Type B pancreatic cell (in vitro differentiated cells): ENCODE data around the gene GNAI1. TPM values are rescaled to one million over a fixed set of nuclear protein-coding genes. Genes with fewer than 3 reads are reported as not detected.

Experiments
- DNase-seq: peaks from one replicate; pipeline ENCODE4 v3.0.0; 2021; ENCODE audit warnings: mixed read lengths; ENCODE audit not compliant: unreplicated experiment; ENCODE audit errors: extremely low spot score
- H3K27ac Mint-ChIP-seq: 2 replicates; pipeline ENCODE4 v1.8.0; 2021; ENCODE audit warnings: mild to moderate bottlenecking, mixed read lengths
- H3K27me3 Mint-ChIP-seq: 2 replicates; pipeline ENCODE4 v1.8.0; 2021; ENCODE audit warnings: mixed read lengths
- H3K36me3 Mint-ChIP-seq: 2 replicates; pipeline ENCODE4 v1.8.0; 2021; ENCODE audit warnings: mixed read lengths
- H3K4me1 Mint-ChIP-seq: one replicate; pipeline ENCODE4 v1.8.0; 2021; ENCODE audit warnings: mixed read lengths; ENCODE audit not compliant: unreplicated experiment
- H3K4me3 Mint-ChIP-seq: 2 replicates; pipeline ENCODE4 v1.8.0; 2021; ENCODE audit warnings: mild to moderate bottlenecking, mixed read lengths
- H3K9me3 Mint-ChIP-seq: 2 replicates; pipeline ENCODE4 v1.8.0; 2021; ENCODE audit warnings: mixed read lengths
- CTCF ChIP-seq: fragments of 200-600 bp; sonication (generic); conservative IDR thresholded peaks from 2 replicates; pipeline ENCODE4 v1.5.0; 2021; ENCODE audit warnings: antibody characterized with exemption, mild to moderate bottlenecking
- total RNA-seq: library from RNA; stranded (reverse); gene quantifications from 2 replicates; pipeline ENCODE4 v1.2.1, GENCODE V29; 2021; ENCODE audit warnings: low replicate concordance

The GNAI1 gene
- total RNA-seq, 1 donor from 2014 or later: 39.2 TPM

GRCh38 chr7:80124526-80125264 is 9.9 kb upstream of the GNAI1 start:
- H3K4me3 Mint-ChIP-seq: no peak overlapping the region
- peaks cover 9% of the 10 kb centered on the region for H3K4me1 Mint-ChIP-seq
- no peak for TF ChIP-seq CTCF
- peaks cover 10% of the 10 kb centered on the region for H3K27me3 Mint-ChIP-seq
- no peaks in the 10 kb centered on the region for H3K36me3 Mint-ChIP-seq
- H3K9me3 Mint-ChIP-seq: no peaks in the 10 kb centered on the region
- H3K27ac Mint-ChIP-seq: no peak overlapping the region
- no peak for DNase-seq

DNA sequence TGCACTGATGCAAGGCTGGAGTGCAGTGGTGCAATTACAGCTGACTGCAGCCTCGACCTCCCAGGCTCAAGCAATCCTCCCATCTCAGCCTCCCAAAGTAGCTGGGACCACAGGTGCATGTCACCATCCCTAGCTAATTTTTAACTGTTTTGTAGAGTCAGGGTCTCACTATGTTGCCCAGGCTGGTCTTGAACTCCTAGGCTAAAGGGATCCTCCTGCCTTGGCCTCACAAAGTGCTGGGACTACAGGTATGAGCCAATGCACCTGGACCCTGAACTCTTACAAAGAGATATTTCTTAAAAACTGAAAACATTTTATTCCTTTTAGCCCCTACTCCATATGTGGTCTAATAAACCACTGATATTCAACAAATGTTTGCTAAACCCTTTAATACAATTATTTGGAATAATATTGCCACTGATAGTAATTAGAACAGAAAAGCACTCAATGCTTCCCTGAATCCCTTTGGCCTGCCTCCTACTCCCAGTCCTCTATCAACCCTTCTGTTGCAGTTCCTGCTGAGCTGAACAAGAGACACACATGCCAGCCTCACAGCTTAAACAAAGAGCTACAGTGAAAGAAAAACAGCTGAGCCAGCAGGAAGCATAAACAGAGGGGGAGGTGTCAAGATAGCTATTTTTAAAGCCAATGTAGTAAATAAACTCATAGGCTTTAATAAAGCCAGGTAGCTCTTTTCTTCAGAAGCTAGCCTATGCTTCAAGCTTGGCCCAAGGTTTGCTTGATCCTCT is 7.0 kb upstream of the GNAI1 start:
- peak overlapping the region; percentile 61 for H3K27ac Mint-ChIP-seq

DNA sequence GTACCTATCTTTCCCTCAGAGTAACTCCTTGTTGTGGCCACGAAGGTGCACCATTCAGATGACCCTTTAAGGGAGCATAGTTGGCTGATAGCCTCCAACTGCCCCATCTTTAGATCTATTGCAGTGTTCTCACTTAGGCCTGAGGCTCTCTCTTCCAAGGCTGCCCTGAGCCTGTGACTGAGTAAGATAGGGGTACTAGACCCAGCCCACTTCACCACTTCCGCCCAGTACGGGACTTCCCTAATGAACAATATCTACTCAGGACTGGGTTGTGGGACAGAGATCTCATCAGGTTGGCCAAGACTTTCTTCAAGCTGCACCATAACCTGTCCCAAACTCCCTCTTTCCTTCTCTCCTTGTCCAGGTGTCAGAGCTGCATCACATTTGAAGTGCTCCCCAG is 5.7 kb upstream of the GNAI1 start:
- Mint-ChIP-seq H3K4me3 (no peak overlapping the region), H3K9me3 (no peaks in the 10 kb centered on the region), H3K27me3 (peaks cover 7% of the 10 kb centered on the region), H3K27ac (no peak overlapping the region), H3K4me1 (peaks cover 12% of the 10 kb centered on the region), H3K36me3 (no peaks in the 10 kb centered on the region)
- TF ChIP-seq CTCF: no peak
- DNase-seq: no peak

More for the DNA sequence above, 7.0 kb upstream of the GNAI1 start:
- no peaks in the 10 kb centered on the region for H3K9me3 Mint-ChIP-seq
- no peak for DNase-seq
- no peak for TF ChIP-seq CTCF
- H3K36me3 Mint-ChIP-seq: no peaks in the 10 kb centered on the region
- H3K4me3 Mint-ChIP-seq: no peak overlapping the region
- peaks cover 7% of the 10 kb centered on the region for H3K27me3 Mint-ChIP-seq
- H3K4me1 Mint-ChIP-seq: peaks cover 9% of the 10 kb centered on the region

GRCh38 chr7:80129785-80130184 is 4.8 kb upstream of the GNAI1 start:
- Mint-ChIP-seq H3K4me1 (peaks cover 16% of the 10 kb centered on the region), H3K27ac (no peak overlapping the region), H3K9me3 (no peaks in the 10 kb centered on the region), H3K27me3 (peaks cover 3% of the 10 kb centered on the region), H3K4me3 (no peak overlapping the region), H3K36me3 (no peaks in the 10 kb centered on the region)
- no peak for TF ChIP-seq CTCF
- no peak for DNase-seq

DNA sequence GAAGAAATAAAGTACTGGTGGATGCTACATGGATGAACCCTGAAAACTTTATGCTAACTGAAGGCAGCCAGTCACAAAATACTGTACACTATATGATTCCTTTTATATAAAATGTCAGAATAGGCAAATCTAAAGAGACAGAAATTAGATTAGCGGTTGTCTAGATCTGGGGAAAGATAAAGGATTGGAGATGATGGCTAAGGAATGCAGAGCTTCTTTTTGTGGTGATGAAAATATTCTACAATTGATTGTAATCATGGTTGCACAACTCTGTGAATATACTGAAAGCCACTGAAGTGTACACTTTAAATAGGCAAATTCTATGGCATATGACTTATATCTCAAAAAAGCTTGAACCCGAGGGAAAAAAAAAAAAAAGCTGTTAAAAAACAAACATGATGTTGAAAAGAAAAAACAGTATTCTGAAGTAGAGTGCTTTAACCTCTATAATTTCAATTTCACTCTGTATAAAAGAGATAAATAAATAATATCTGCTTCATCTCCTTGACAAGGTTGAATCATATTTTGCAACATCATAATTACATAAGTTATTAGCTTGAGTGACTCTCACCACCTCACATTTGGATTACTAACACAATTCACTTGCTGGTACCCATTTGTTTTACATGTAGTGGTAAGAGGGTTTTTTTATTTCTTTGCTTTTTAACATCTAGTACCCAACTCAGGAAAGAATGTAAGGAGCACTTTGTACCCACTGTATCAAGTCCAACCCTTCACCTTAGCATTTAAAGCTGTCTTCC is 2.8 kb upstream of the GNAI1 start:
- Mint-ChIP-seq H3K36me3 (no peaks in the 10 kb centered on the region), H3K9me3 (no peaks in the 10 kb centered on the region), H3K4me1 (peaks cover 20% of the 10 kb centered on the region), H3K27me3 (peaks cover 7% of the 10 kb centered on the region), H3K27ac (no peak overlapping the region), H3K4me3 (no peak overlapping the region)
- DNase-seq: no peak
- TF ChIP-seq CTCF: no peak
